Measurements from ENCODE around the gene HPS3. TPM values are rescaled to one million over a fixed set of nuclear protein-coding genes. Genes with fewer than 3 reads are reported as not detected.

HPS3 gene
- total RNA-seq, 1 donor: 14.8 TPM

- DNase-seq (ENCODE audit: low read depth in 2 of 3, low spot score in 2 of 3): peak; percentile 23 to 90 (median 62)
Observed at GRCh38 chr3:149120051-149120972, 9.1 kb upstream of the HPS3 start.

- DNase-seq (ENCODE audit: low read depth in 2 of 3, low spot score in 2 of 3): peak in 1 of 3 donors; percentile 14
Observed at GRCh38 chr3:149122721-149123578, 6.5 kb upstream of the HPS3 start.

GRCh38 chr3:149128821-149129220 is 617 bp upstream of the HPS3 start:
- no peak for DNase-seq (ENCODE audit: low read depth in 2 of 3, low spot score in 2 of 3)

DNA sequence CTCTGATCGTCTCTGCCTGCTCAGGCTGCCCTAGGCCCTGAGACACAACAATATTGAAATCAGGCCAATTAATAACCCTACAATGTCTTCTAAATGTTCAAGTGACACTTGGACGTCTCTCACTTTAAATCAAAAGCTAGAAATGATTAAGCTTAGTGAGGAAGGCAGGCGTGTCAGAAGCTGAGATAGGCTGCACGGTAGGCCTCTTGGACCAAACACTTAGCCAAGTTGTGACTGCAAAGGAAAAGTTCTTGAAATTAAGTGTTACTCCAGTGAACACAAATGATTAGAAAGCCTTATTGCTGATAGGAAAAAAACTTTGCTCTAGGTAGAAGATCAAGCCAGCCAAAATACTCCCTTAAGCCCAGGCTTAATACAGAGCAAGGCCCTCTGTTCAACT is 2.2 kb downstream of the HPS3 start:
- DNase-seq (ENCODE audit: low read depth in 2 of 3, low spot score in 2 of 3): no peak

DNA sequence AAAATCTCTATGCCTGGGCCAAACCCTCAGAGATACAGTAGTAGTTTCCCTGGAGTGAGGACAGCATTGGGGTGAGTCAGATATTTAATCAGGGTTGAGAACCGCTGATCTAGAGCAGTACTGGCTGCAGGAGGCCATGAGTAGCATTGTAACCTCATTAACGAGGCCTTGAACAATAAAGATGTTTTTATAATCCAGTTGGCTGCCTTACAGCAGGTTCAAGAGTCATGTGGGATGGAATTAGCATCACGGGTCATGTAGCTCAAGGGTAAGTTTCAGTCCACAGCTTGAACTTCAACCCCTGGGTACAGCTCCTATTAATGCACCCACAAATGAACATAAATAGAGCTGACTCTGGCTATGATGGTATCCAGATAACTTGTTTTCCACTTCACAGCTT is 5.1 kb downstream of the HPS3 start:
- DNase-seq (ENCODE audit: low read depth in 2 of 3, low spot score in 2 of 3): no peak

DNA sequence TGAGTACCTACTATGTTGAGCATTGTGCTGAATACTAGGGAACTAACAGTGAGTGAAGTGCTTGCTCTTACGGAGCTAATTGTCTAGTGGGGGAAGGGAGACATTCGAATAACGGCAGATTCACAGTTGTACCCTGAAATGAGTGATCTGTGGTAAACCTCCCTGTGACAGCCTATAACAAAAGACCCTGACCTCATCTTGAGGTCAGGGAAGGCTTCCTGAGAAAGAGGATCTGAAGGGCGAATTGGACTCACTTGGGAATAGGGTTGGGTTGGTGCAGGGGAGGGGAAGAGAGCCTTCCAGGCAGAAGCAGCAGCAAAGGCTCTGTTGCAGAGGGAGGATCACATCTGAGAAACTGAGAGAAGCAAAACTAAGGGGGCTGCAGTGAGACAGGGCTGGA is 13.2 kb downstream of the HPS3 start:
- DNase-seq (ENCODE audit: low read depth in 2 of 3, low spot score in 2 of 3): no peak

DNA sequence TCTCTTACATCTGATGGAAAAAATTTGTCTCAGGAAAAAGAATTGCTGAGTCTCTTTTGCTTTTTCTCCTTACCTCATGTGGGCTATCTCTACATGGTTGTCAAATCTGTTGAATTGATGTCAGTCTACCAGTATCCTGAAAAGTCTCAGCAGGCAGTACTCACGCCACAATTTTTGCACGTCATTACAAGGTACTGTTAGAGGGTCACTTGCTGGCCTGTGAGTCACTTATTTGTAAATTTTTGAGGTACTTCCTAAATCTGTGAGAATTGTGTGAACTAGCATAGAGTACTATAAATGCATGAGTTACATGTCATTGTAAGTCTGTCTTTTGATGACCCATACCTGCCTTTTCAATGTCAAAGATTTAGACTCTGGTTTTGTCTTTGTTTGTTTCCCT is 15.9 kb downstream of the HPS3 start:
- no peak for DNase-seq (ENCODE audit: low read depth in 2 of 3, low spot score in 2 of 3)

GRCh38 chr3:149145974-149146373 is 16.5 kb downstream of the HPS3 start:
- DNase-seq (ENCODE audit: low read depth in 2 of 3, low spot score in 2 of 3): peak in 1 of 3 donors; percentile 36

GRCh38 chr3:149150436-149150835 is 21.0 kb downstream of the HPS3 start:
- no peak for DNase-seq (ENCODE audit: low read depth in 2 of 3, low spot score in 2 of 3)

DNA sequence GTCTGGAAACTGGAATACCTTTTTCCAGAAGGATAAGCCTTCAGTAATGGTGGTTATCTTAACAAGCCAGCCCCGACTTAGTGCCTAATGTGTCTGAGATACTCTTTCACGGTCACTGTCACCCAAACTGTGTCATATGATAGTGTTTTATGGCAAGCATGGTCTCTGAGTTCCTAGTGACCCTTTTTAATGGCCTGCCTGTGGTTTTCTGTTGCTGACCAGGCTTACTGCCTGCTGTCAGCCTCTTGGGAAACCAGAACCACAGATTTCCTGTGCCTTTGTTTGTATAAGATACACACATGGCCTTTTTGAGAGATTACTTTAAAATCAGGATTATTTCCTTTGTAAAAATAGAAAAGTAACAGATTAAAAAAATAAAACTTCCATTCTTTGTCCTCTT is 22.4 kb downstream of the HPS3 start:
- DNase-seq (ENCODE audit: low read depth in 2 of 3, low spot score in 2 of 3): peak in 1 of 3 donors; percentile 6

DNA sequence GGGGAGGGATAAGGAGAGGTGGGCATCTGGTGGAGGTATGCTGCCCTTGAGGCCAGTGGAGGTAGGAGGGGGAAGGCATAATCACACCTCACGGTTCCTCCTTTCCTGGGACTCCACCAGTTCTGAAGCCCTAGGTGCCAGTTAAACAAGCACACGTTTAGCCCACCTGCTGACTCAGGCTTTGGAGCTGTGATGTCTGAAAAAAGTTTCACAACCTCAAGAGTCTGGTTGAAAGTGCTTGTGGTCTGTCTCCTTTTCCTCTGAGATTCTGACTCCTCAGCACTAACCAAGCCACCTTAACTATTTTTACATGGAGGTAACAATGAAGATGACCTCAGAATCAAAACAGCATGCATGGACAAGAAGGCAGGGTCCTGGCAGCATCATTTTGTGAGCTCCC is 23.0 kb downstream of the HPS3 start:
- DNase-seq (ENCODE audit: low read depth in 2 of 3, low spot score in 2 of 3): peak in 1 of 3 donors; percentile 20

- no peak for DNase-seq (ENCODE audit: low read depth in 2 of 3, low spot score in 2 of 3)
Observed at GRCh38 chr3:149153402-149153801, 24.0 kb downstream of the HPS3 start.

DNA sequence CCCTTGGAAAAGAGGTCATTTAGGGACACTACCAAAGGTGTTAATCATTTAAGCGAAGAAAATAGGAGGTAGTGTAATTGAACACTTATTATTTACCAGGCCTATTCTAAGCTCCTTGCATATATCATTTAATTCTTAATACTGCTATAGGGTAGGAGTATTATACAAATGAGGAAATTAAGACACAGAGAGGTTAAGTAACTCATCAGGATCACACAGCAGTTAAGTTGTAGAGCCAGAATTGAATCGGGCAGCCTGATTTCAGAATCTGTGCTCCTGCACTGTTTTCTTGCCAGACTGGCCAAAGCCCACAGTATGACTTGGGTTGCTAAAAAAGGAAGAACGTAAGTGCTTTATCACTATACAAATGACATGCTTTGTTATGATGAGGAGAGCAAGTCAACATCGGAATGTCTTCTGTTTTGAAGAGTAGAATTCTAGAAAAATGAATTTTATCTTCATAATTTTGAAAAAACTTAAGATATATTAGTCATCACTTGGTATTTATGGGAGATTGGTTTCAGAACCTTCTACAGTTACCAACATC is 31.4 kb downstream of the HPS3 start:
- no peak for DNase-seq (ENCODE audit: low read depth in 2 of 3, low spot score in 2 of 3)

DNA sequence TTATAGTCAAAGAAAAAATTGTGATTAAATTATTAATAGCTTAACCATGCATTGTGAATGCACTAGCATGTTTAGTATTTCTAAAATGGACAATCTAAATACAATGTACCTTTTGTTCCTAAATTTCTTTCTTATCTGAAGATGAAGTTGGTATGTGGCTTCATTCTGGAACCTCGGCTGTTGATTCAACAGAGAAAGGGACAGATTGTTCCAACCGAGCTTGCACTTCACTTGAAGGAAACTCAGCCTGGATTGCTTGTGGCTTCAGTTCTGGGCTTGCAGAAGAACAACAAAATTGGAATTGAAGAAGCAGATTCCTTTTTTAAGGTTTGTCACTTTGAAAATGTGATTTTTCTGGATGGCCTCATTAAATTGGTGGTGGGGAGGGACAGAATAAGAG is 32.6 kb downstream of the HPS3 start:
- DNase-seq (ENCODE audit: low read depth in 2 of 3, low spot score in 2 of 3): no peak

- DNase-seq (ENCODE audit: low read depth in 2 of 3, low spot score in 2 of 3): no peak
Observed at GRCh38 chr3:149163066-149163465, 33.6 kb downstream of the HPS3 start.

DNA sequence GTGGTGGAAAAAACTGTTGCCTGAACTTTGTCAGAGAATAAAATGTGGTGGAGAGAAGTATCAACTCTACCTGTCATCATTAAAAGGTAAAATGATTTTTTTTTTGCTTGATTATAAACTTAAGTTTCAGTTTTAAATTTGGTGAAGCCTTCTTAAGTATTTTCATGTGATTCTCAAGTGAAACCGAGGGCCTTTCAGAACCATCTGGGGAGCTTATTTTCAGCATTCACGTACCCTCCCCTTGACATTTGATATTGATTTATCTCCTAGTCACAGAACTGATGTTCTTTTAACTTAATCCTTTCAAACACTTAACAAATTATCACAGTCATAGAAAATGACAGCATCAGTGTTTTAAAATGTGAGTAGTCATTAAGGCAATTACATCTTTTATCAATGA is 38.5 kb downstream of the HPS3 start:
- DNase-seq (ENCODE audit: low read depth in 2 of 3, low spot score in 2 of 3): no peak

DNA sequence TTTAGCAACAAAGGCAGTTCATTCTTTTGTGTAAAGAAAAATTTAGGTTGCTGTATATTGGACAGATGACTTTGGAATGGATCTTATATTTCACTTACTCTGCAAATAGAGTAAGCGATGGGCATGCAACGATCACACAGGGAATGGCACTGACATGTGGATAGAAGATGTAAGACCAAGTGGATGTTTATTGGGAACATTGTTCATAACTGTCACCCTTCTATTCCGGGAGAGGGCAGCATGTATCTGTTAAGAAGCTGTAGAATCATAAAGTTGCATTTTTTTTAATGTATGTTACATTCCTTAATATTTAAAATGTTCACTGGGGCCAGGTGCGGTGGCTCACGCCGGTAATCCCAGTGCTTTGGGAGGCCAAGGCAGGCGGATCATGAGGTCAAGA is 41.2 kb downstream of the HPS3 start:
- no peak for DNase-seq (ENCODE audit: low read depth in 2 of 3, low spot score in 2 of 3)

DNA sequence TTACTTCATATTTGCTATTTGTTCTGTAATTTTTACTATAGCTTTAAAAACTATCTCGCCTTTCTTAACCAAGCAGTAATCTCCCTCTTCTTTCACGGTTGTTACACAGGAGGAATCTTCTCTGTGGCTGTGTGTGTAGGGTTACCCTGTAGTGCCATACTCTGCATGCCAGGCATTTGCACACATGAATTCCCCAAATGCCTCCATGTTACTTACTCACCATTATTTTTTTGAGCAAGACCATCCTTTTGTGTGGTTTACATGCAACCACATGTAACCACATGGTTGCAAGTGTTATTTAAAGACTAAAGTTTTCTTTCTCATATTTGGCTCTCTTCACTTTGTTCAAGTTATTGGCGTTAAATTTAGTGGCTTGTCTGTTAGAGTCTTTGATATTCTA is 45.5 kb downstream of the HPS3 start:
- no peak for DNase-seq (ENCODE audit: low read depth in 2 of 3, low spot score in 2 of 3)

- no peak for DNase-seq (ENCODE audit: low read depth in 2 of 3, low spot score in 2 of 3)
Observed at GRCh38 chr3:149177122-149177521, 47.7 kb downstream of the HPS3 start.

DNA sequence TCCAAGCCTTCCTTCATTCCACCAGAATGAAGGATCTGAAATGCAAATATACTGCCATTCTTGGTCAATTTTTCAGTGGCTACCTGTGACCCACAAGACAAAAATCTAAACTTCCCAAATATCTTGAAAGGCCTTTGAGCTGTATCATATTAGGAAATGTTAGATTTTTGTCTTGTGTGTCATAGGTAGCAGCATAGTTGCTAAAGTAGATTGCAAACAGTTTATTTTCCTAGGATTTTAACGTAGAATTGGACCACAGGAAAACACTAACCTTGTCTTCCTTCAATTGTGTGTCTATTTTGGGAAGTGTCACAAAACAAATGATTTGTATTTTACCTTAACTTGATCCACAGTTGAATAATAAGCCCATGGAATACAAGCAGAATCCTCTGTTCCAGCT is 49.8 kb downstream of the HPS3 start:
- DNase-seq (ENCODE audit: low read depth in 2 of 3, low spot score in 2 of 3): no peak

DNA sequence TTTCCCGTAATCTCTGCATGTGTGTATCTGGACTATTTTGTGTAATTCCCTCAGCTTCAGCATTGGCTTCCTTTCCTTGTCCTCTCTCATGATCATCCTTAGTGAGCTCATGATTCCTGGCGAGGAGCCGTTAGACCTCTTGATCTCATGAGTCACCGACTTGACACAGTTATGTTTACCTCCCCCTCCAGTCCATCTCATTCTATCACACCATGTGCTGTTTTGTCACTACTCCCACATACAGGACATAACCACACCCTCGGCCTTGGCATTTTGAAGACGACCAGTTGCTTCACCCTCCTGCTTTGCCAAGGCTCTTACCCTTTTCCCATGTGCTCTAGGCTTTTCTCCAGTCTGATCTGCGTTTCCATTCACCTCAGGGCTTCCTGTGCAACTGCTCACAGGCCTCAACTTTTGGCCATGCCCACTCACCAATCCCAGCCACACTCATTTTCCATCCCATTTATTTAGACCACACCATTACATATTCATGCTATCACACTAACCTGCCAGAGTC is 50.7 kb downstream of the HPS3 start:
- no peak for DNase-seq (ENCODE audit: low read depth in 2 of 3, low spot score in 2 of 3)
